HG03342 (cell line): Measurements from ENCODE around the gene SH3PXD2A.

ENCODE experiments used
- ATAC-seq: cut with Tn5 transposase; IDR thresholded peaks from one replicate; pipeline ENCODE4 v1.9.1; 2021; ENCODE audit warnings: mild to moderate bottlenecking, moderate library complexity; ENCODE audit not compliant: unreplicated experiment

The SH3PXD2A gene

GRCh38 chr10:103756277-103756869 is 99.0 kb downstream of the SH3PXD2A start:
- ATAC-seq = no peak

GRCh38 chr10:103752680-103753248 is 102.6 kb downstream of the SH3PXD2A start:
- no peak for ATAC-seq

GRCh38 chr10:103751667-103752290 is 103.6 kb downstream of the SH3PXD2A start:
- no peak for ATAC-seq

- no peak for ATAC-seq
Observed at GRCh38 chr10:103750836-103751235, 104.5 kb downstream of the SH3PXD2A start.

- no peak for ATAC-seq
Observed at GRCh38 chr10:103749779-103750178, 105.6 kb downstream of the SH3PXD2A start.

GRCh38 chr10:103748020-103748419 is 107.4 kb downstream of the SH3PXD2A start:
- no peak for ATAC-seq

- ATAC-seq = no peak
Observed at GRCh38 chr10:103747193-103747865, 108.0 kb downstream of the SH3PXD2A start.

- ATAC-seq = no peak
Observed at GRCh38 chr10:103746598-103746997, 108.8 kb downstream of the SH3PXD2A start.

- ATAC-seq = no peak
Observed at GRCh38 chr10:103745341-103746247, 109.8 kb downstream of the SH3PXD2A start.

- ATAC-seq = no peak
Observed at GRCh38 chr10:103742824-103743223, 112.6 kb downstream of the SH3PXD2A start.

GRCh38 chr10:103740611-103741010 is 114.8 kb downstream of the SH3PXD2A start:
- ATAC-seq = no peak

- no peak for ATAC-seq
Observed at GRCh38 chr10:103739039-103739764, 116.2 kb downstream of the SH3PXD2A start.

GRCh38 chr10:103737735-103738367 is 117.5 kb downstream of the SH3PXD2A start:
- ATAC-seq = no peak

- ATAC-seq = no peak
Observed at GRCh38 chr10:103736763-103737162, 118.6 kb downstream of the SH3PXD2A start.

- no peak for ATAC-seq
Observed at GRCh38 chr10:103736044-103736443, 119.3 kb downstream of the SH3PXD2A start.

GRCh38 chr10:103734731-103735130 is 120.6 kb downstream of the SH3PXD2A start:
- ATAC-seq = no peak

GRCh38 chr10:103733045-103733419 is 122.3 kb downstream of the SH3PXD2A start:
- ATAC-seq = no peak

GRCh38 chr10:103732339-103733044 is 122.9 kb downstream of the SH3PXD2A start:
- ATAC-seq = no peak

GRCh38 chr10:103731609-103732270 is 123.6 kb downstream of the SH3PXD2A start:
- ATAC-seq = no peak
